NK-92 (cell line): ENCODE data around the gene LBHD2.
"Not testable (repeated sequence)": the region's sequence is repeated elsewhere in the genome, so short reads cannot be mapped to it uniquely, and the experiment has no call there.

Source experiments
- DNase-seq: peaks from one replicate; lab custom pipeline; 2025; ENCODE audit not compliant: unreplicated experiment; lab: John Stamatoyannopoulos, UW

LBHD2 gene

GRCh38 chr14:103084021-103084919, at the start of gene LBHD2:
Gene LBHD2, plus strand, starts transcription at chr14:103084210. Its CDS starts 1,803 bp downstream, at chr14:103086013.
- DNase-seq, result no peak

- DNase-seq, result no peak
Measured at GRCh38 chr14:103041464-103041863, 42.5 kb upstream of the LBHD2 start.

GRCh38 chr14:103043257-103044015, 40.6 kb upstream of the LBHD2 start:
- DNase-seq, result no peak

- DNase-seq, result no peak
Measured at GRCh38 chr14:103045371-103045869, 38.6 kb upstream of the LBHD2 start.

GRCh38 chr14:103047453-103047852, 36.6 kb upstream of the LBHD2 start:
- DNase-seq, result not testable (repeated sequence)

- DNase-seq, result no peak
Measured at GRCh38 chr14:103050935-103051334, 33.1 kb upstream of the LBHD2 start.

- no peak for DNase-seq
Measured at GRCh38 chr14:103052407-103052806, 31.6 kb upstream of the LBHD2 start.

GRCh38 chr14:103055695-103056094, 28.3 kb upstream of the LBHD2 start:
- no peak for DNase-seq

- DNase-seq, result no peak
Measured at GRCh38 chr14:103056322-103057027, 27.5 kb upstream of the LBHD2 start.

GRCh38 chr14:103057028-103057371, 27.0 kb upstream of the LBHD2 start:
- DNase-seq, result no peak

GRCh38 chr14:103057372-103058163, 26.4 kb upstream of the LBHD2 start, which contains the start of gene CDC42BPB:
Gene CDC42BPB, minus strand, starts transcription at chr14:103057549. Its CDS starts 376 bp downstream, at chr14:103057173.
- no peak for DNase-seq

- no peak for DNase-seq
Measured at GRCh38 chr14:103058164-103059055, 25.6 kb upstream of the LBHD2 start.

GRCh38 chr14:103059556-103059955, 24.5 kb upstream of the LBHD2 start:
- DNase-seq, result no peak

GRCh38 chr14:103061482-103061976, 22.5 kb upstream of the LBHD2 start:
- no peak for DNase-seq

- DNase-seq, result no peak
Measured at GRCh38 chr14:103064436-103064835, 19.6 kb upstream of the LBHD2 start.

GRCh38 chr14:103064978-103065377, 19.0 kb upstream of the LBHD2 start:
- DNase-seq, result no peak

GRCh38 chr14:103065861-103066260, 18.1 kb upstream of the LBHD2 start:
- no peak for DNase-seq

- DNase-seq, result no peak
Measured at GRCh38 chr14:103066399-103066798, 17.6 kb upstream of the LBHD2 start.
